ENCODE measurements around the gene DKKL1.
"Not testable (repeated sequence)": the region's sequence is repeated elsewhere in the genome, so short reads cannot be mapped to it uniquely, and the experiment has no call there.

Gene DKKL1

DNA sequence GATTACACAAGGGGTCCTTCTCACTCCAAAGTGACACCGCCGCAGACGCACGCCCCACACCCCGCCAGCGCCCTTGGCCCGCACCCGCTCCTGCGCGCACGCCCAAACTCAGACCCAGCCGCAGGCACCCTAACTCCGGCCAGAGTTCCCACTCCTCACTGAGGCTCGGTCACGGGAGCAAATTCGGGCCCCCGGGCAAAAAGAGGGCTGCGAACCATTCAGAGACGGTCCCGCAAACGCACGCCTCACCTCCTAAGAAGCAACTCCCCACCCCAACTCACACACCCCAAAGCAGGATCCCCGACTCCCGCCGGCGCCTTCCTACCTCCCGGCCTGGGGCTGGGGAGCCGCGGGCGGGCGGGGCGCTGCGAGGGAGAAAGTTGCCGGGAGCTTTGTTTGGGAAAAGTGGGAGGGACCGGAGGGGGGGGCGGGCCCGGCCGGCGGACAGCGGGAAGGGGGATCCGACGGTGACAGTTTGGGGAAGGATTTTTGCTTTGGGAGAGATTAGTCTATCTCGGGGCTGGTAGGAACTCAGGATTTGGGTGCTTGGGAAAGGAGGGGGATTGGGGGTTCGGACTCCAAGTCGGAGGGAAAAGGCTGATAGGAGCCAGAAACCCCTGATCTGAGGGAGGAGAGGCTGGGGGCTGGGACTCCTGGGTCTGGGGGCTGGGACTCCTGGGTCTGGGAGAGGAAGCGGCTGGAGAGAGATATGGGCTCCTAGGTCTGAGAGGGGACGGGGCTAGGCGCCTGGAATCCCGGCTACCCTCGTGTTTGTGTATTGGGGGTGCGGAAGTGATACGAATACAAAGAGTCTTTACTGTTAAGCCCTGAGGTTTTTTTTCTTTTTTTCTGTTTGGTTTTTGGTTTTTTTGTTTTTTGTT is 1.4 kb upstream of the DKKL1 start, which contains the start of gene TEAD2:
TSS of gene TEAD2 (minus strand) at position 369 of the 881 bp plus-strand sequence. CDS start 2,341 bp downstream, outside the sequence.
- DNase-seq: no peak

DNA sequence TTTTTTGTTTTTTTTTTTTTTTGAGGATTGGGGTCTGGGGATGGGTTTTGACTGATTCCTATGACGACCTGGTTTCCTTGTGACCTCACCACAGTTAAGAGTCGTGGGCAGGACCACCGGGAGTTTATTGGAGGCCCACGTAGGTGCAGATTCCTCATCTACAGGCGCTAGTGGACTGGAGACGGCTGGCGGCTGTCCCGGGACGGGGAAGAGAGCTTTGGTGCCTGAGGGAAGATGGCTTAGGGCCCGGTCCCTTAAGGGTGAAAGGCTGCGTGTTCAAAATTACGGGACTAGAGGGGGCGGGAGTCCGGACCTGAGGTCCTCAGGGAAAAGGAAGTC is 779 bp upstream of the DKKL1 start:
- no peak for DNase-seq

DNA sequence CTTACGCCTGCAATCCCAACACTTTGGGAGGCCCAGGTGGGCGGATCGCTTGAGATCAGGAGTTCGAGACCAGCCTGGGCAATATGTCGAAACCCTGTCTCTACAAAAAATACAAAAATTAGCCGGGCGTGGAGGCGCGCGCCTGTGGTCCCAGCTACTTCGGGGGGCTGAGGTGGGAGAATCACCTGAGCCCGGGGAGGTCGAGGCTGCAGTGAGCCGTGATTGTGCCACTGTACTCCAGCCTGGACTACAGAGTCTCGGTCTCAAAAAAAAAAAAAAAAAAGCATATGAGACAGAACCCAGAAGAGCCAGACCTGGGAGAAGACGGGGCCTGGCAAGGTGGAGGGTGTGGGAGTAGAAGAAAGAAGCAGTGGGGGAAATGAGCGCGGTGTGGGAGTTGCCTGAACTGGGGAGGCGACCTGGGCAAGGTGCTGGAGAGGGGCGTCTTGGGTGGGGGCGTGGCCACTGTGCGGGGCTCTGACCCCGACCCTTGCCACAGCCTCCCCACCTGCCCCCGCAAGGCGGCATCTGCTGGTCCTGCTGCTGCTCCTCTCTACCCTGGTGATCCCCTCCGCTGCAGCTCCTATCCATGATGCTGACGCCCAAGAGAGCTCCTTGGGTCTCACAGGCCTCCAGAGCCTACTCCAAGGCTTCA is 533 bp downstream of the DKKL1 start:
- no peak for DNase-seq

DNA sequence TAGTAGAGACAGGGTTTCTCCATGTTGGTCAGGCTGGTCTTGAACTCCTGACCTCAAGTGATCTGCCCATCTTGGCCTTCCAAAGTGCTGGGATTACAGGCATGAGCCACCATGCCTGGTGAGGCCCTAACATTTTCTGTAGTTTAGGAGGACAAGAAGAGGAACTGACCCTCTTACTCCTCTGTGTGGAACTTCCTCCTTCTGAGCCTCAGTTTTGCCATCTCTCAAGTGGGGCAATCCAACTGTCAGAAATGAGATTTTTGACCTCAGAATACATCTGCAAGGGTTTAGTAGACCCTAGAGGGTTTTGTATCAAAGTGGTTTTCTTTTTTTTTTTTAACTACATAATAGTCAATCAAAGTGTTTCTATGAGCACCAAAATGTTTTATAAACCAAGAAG is 2.4 kb downstream of the DKKL1 start:
- no peak for DNase-seq

DNA sequence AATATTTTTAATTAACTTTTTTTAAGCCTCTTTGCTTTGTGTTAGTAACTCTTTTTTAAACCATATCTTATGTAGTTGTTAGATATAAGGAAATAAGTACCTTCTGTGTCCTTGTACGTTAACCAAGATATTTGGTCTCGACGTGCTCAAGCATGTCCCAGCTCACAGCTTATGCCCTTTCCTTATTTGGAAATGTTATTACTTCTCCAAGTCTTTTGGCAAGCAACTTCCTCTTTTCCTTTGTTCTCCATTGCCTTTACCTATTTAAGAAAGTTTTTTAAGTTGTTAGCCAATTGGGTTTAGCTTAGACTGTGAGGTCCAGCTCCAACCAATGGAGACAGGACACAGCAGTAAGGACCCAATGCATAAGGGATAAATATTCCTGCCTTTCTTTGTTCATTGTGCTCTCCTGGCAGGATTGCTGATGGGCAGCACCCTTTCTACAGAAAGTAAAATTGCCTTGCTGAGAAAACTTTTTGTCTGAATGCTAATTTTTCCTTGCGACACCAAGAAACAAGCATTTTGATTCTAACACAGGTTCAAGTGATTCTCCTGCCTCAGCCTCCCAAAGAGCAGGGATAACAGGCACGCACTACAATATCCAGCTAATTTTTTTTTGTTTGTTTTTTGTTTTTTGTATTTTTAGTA is 5.2 kb downstream of the DKKL1 start:
- DNase-seq: no peak

DNA sequence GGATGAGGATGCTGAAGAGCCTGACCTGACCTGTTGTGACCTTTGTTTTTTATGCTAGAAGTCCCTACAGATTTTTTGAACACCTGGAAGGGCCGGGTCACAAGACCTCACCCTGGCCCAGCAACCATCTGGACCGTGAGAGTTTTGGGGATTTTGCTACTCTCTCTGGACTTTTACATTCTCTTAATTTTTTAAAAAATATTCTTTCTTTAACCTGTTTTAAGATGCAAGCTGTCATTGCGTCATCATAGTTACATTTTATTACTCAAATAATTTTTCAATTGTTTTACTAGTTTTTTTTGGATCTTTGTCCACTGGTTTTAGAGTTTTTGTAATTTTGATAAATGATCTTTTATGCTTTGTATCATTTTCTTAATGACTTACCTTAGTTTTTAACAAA is 7.5 kb downstream of the DKKL1 start:
- no peak for DNase-seq

DNA sequence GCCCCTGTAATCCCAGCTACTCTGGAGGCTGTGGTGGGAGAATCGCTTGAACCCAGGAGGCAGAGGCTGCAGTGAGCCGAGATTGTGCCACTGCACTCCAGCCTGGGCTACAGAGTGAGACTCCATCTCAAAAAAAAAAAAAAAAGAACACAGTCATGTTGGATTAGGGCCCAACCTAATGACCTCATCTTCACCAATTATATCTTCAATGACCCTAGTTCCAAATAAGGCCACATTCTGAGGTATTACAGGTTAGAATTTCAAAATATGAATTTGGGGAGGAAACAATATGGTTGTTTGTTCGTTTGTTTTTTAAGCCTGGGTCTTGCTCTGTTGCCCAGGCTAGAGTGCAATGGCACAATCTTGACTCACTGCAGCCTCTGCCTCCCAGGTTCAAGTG is 9.5 kb downstream of the DKKL1 start:
- DNase-seq: not testable (repeated sequence)

DNA sequence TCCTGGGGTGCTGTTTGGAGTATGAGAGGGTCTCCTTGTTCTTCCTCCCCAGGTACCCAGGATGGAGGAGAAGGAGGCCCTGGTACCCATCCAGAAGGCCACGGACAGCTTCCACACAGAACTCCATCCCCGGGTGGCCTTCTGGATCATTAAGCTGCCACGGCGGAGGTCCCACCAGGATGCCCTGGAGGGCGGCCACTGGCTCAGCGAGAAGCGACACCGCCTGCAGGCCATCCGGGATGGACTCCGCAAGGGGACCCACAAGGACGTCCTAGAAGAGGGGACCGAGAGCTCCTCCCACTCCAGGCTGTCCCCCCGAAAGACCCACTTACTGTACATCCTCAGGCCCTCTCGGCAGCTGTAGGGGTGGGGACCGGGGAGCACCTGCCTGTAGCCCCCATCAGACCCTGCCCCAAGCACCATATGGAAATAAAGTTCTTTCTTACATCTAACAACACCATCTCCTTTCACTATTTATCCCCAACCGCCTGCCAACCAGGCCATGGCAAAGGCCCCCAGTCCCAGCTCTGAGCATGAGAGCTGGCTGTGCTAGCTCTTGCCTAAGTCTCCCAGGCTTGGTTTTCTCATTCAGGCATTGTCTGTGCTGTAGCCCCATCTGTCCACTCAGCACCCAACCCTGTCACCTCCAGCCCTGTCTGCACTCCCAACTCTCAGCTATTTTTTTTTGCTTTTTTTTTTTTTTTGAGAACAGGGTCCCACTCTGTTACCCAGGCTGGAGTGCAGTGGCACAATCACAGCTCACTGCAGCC is 11.2 kb downstream of the DKKL1 start:
- DNase-seq: no peak

DNA sequence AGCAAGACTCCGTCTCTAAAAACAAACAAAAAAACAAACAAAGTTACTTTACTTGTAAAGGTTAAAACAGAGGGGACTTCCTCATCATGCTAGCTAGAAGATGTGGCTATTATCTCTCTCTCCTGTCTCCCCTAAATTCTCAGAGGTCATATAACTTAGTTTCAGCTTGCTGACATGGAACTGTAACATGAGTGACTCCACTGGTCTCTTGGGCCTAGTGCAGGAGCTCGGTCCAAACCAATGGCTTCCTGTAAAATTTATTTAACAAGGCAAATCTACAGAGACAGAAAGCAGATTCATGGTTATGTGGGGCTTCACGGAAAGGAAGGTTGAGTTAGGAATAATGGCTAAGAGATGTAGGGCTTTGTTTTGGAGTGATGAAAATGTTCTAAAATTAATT is 14.8 kb downstream of the DKKL1 start:
- no peak for DNase-seq

DNA sequence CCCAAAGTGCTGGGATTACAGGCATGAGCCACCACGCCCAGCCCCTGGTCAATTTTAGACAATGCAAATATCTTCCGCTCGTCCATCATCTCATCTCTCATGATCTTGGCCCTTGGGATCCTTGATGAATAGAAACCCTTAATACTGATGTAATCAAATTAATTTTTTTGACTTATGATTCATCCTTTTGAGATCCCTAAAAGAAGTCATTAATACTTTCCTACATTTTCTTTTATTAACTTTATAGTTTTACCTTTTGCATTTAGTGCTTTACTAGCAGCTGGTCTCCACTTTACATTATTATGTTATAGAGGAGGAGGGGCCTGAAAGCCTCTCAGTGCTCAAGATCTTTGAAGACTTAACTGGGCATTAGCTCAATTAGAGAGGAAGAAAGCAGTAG is 16.7 kb downstream of the DKKL1 start:
- no peak for DNase-seq

DNA sequence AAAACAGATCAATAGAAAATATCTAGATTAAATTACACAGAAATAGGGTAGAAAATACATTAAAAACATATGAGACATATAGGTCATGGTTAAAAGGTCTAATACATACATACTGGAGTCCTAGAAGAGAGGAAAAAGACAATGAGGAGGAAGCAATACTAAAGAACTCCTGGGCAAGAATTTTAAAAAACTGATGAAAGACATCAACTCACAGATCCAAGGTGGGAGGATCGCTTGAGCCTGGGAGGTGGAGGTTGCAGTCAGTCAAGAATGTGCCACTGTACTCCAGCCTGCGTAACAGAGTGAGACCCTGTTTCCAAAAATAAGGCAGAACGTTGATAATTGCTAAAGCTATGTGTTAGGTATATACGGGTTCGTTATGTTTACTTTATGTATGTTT is 19.0 kb downstream of the DKKL1 start:
- no peak for DNase-seq

DNA sequence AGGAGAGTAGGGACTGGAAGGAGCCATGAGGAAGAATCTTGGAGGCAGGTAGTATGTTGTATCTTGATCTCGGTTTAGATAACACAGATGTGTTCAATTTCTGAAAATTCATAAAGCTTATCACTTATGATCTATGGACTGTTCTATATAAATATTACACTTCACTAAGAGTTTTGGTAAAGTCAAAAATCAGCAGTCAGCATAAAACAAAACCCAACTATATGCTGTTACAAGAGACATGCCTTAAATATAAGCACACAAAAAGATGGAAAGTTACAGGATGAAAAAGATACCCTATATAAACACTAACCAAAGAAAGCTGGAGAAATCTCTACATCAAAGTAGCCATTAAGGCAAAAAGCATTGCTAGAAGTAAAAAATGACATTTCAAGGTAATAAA is 19.9 kb downstream of the DKKL1 start:
- DNase-seq: no peak

DNA sequence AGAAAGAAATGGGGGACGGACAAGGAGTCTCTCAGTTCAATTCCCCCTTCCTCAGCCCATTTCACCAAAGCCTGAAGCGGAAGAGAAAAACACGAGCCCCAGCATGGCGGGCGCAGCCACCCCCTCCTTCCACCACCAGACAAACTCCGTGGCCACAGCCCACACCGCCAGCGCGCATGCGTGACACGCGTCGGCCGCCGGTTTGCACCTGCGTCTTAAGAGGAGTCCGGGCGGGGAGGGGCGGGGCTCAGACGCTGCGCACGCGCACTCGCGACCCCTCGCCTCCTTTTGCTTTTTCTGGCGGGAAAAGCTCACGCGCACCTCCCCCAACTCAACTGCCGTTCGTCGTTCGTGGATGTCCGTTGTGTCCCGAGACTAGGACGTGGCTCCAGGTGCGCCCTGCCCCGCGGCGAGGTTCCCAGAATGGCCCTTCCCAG is 24.3 kb downstream of the DKKL1 start, which contains the start of gene KASH5:
TSS of gene KASH5 (plus strand) at position 314 of the 437 bp plus-strand sequence. CDS start 2,635 bp downstream, outside the sequence.
- peak; percentile 56 for DNase-seq

DNA sequence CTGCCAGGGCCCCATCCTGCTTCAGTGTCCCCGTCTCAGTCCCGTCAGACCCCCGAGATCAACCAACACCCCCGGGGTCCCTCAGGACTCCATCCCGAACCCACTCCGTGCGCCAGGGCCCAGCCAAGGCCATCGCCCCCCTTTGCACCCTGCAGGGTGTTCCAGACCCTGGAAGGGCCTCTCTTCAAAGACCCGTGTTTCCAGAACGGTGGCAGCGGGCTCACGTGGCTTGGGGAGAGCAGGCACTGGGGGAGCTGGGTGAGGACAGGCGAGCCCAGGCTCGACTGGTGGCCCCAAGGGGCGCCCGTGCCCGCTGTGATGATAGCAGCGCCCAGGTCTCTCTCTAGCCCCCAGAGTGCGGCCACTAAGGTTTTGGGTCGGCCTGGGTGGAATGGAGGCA is 25.7 kb downstream of the DKKL1 start:
- no peak for DNase-seq

DNA sequence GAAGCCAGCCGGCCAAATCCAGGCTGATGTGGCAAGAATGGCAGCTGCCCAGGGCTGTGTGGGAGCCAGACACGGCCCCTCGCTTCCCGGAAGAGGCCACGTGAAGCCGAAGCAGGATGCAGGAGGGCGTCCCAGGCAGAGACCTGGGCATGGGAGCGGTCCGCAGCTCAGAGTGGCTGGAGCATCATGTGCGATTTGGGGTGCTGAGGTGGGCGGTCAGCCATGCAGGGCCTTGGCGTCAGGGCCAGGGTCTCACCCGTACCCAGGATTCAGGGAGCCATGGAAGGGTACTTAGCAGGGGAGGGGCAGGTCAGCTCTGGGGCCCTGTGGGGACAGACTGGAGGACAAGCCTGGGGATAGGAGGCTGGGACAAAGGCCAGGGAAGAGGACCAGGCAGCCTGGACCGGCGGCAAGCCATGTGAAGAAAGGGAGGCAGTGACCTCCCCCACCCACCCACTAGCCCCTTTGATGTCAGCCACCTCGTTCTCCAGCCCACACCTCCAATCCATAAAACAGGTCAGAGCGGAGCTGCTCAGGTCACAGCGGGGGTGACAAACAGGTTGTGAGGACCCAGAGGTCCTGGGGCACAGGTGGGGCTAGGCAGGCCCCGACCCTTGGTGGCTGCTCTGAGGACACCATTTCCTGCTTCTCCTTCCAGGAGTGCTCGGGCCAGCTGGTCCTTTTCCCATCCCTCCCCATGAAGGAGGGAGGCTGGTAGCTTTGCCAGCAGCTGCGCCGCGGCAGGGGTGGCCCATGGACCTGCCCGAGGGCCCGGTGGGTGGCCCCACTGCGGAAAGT is 26.7 kb downstream of the DKKL1 start:
- peak; percentile 23 for DNase-seq

DNA sequence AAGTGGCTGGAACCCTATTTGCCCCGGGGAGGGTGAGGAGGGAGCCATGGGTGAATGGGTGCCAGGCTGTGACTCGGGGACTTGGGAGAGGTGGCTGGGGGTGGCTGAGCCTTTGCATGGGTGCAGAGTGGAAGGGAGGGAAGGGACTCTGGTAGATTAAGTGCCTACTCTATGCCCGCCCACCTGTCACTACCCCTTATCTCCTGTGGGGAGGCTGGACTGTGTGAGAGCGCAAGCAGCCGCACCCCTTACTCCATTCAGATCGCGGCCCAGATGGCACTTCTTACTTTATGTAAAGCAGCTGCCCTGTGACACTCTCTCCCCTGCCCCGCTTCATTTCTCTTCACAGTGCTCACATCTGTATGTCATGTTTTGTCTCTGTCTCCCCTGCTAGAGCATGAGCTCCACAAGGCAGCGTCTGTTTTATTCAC is 27.3 kb downstream of the DKKL1 start:
- DNase-seq: no peak

DNA sequence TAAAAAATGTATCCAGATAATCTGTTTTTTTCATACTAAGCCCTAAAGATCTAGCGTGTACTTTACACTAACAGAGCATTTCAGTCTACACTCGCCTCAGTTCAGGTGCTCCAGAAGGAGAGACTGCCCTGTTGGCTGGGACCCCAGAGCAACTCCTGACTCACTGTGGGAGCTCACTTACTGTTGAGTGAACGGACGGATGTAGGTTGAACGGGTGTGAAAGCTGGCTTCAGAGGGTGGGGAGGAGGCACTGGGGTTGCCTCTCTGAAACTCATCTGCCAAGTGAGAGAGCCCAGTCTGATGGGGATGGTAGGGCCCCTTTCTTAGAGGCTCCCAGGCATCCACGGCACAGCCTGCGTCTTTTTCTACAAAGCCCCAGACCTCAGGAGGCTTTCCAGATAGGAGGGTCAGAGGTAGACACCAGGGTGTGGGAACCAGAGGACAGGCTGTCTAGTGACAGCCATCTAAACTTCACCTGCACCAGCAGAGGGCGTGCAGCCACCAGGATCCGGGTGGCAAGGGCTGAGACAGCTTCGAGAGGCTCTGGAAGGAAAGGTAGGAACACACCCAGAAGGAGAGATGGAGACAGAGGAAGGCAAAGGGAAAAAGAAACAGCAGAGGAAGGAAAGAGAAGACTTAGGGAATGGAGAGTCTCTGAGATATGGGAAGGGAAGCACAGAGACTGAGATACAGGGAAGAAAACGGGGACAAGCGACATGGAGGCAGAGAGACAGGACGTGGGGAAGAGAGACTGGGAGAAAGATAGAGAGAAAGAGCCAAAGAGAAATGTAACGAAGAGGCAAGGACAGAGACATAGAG is 28.1 kb downstream of the DKKL1 start:
- DNase-seq: peak; percentile 87

DNA sequence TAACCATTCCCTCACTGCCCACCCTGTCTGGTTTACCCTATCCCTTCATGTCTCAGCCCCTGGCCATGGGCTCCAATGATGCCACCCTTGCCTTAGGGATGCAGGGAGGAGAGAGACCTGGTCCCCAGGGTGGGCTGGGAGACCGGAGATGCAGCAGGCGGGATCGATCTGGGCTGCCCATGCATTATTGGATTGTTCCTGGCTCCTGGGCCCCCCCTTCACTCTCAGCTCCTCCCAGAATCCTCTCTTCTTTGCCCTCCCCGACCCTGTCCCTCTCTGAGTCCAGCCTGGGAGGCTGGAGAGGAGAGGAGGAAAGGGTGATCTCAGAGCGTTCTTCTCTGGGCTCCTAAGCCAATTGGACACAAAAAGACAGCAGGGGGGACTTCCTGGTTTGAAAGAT is 30.2 kb downstream of the DKKL1 start:
- DNase-seq: no peak

DNA sequence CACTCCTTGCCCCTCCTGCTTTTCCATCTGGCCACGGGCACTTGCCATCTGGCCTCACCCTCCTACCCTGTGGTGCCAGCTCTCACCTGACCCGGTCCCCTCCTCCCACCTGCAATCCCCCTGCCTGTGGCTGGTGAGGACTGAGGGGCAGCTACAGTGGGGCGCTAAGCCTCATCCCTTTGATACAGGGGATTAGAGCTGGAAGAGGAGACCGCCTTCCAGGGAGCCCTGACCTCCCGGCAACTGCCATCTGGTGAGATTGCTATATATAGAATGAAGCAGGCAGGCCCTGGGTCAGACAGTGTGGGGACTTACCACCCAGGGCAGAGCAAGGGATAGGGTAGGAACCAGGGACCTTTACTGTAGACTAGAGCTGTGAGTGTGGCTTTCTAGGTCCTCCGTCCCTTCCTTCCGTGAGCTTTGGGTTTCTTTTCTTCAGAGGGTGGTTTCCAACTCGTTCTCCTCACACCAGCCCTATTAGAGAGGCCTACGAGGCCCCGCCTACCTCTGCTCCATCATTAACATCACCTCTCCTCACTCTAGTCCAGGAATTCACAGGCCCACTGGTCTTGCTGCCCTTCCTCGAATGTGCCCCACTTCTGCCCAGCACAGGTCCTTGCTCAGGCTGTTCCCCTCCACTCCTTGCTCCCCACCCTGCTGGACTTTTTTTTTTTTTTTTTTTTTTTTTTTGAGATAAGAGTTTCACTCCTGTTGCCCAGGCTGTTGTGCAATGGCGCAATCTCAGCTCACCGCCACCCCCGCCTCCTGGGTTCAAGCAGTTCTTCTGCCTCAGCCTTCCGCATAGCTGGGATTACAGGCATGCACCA is 32.1 kb downstream of the DKKL1 start:
- no peak for DNase-seq

Measured in NCI-H146 (cell line).